Measurements from ENCODE around the gene CHD8.
A peak's percentile ranks its signal among the peaks of the same experiment; 100 is the strongest.
"Not testable (repeated sequence)": the region's sequence is repeated elsewhere in the genome, so short reads cannot be mapped to it uniquely, and the experiment has no call there.

CHD8 gene

GRCh38 chr14:21431126-21431525, 24.8 kb downstream of the CHD8 start:
- no peak for DNase-seq

- DNase-seq: peak; percentile 86
Observed at GRCh38 chr14:21428930-21429329, 27.0 kb downstream of the CHD8 start.

- no peak for DNase-seq
Observed at GRCh38 chr14:21426692-21427091, 29.2 kb downstream of the CHD8 start.

DNA sequence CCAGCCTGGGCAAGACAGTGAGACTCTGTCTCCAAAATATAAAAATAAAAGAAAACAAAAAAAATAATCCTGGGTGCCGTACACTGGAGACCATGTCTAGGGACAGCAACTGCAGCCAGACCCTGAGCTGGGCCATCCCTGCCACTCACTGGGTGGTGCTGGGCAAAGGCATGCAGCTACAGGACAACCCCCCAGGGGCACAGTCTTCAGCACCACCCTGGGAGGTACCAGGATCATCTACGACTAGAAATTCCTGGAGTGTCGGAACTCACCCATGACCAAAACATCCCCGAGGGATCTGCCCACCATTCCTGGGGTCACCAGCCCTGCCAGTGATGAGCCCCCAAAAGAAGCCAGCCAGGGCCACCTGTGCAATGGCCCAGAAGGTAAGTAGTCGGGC, 36.4 kb downstream of the CHD8 start:
- DNase-seq: no peak

GRCh38 chr14:21415329-21415728, 40.6 kb downstream of the CHD8 start:
- DNase-seq: no peak

DNA sequence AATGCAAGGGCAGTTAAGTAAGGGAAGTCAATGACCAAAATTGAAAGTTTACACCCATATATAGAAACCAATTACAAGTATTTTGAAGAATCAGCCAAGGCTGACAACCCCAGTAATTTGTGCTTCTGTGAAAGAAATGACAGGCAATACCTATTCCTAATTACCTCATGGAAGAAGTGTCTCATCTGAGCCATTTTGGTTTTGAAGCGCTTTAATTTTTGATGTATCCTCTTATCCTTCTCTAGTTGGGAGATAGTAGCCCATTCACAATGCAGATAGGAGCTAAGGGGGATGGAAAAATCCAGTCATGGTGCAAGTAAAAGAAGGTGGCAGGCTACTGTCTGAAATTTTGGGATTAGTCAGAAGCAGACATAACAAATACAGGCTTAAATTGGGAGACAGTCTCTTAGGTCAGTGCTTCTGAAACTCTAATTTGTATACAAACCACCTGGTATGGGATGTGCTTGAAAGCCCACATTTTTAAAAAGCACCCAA, 41.7 kb downstream of the CHD8 start:
- DNase-seq: no peak

DNA sequence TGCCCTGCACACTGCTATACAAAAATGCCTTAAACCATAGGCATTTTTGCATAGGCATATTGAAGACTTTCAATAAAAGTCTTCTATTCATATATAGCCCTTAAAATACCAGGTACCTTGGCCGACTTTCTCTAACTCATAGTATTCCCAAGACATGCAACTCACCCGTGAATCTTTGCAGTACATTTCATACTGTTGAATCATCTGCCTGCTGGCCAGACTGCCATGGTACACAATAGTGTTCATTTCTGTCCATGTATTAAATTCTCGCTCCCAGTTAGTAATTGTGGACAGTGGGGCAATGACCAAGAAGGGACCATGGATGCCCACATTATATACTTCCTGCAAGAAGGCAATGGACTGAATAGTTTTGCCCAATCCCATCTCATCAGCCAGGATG, 47.8 kb downstream of the CHD8 start:
- DNase-seq: no peak

DNA sequence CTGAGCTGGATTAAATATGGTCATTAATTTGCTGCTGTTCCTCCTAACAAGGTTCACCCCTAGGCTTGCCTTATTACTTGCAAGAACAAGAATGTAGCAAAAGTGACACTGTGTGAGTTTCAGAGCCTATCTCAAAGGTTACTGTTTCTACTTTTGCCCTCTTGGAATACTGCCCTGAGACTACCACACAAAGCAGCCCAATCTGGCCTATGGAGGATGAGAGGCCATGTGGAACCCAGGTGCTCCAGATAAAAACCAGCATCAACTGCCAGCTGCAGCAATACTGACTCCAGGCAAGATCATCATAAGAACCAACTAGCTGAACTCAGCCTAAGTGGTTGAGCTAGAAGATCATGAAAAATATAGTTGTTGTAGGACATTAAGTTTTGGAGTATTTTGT, 49.7 kb downstream of the CHD8 start:
- no peak for DNase-seq

GRCh38 chr14:21405097-21405496, 50.8 kb downstream of the CHD8 start:
- no peak for DNase-seq

DNA sequence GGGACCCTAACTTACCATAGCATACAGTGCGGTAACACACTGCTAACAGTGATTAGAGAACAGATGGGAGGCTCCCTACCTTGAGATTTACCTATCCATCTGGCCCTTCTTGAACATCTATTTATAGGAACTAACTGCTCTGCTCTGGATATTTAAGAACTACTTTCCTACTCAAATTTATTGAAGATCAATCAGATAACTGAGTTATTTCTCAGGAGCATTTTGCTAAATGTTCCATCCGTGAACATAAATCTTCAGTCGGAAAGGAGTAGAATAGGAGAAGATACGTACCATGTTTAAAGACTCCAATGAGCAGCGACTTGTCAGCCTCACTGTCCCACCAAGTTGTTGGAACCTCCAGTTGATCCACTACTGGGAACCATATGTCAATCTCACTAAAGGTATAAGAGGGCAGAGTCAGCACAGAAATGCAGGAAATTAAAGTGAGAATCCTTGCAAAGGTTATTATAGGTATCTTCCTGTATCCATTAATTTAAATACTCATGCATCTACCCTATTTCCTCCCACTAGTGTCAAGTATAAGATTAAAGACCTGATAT, 56.5 kb downstream of the CHD8 start:
- DNase-seq: no peak

DNA sequence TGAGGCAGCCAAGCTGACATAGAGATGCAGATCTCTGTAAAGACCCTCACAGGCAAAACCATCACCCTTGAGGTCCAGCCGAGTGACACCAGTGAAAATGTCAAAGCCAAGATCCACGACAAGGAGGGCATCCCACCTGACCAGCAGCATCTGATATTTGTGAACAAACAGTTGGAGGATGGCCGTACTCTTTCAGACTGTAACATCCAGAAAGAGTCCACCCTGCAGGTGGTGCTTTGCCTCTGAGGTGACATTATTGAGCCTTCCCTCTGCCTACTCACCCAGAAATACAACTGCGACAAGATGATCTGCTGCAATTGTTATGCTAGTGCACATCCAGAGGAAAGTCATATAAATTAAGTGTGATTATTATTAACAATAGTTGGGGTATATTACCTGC, 57.0 kb downstream of the CHD8 start:
- no peak for DNase-seq

- no peak for DNase-seq
Observed at GRCh38 chr14:21395450-21395849, 60.5 kb downstream of the CHD8 start.

- DNase-seq: no peak
Observed at GRCh38 chr14:21385188-21385904, 70.6 kb downstream of the CHD8 start.

GRCh38 chr14:21384494-21384851, 71.5 kb downstream of the CHD8 start:
- DNase-seq: no peak

DNA sequence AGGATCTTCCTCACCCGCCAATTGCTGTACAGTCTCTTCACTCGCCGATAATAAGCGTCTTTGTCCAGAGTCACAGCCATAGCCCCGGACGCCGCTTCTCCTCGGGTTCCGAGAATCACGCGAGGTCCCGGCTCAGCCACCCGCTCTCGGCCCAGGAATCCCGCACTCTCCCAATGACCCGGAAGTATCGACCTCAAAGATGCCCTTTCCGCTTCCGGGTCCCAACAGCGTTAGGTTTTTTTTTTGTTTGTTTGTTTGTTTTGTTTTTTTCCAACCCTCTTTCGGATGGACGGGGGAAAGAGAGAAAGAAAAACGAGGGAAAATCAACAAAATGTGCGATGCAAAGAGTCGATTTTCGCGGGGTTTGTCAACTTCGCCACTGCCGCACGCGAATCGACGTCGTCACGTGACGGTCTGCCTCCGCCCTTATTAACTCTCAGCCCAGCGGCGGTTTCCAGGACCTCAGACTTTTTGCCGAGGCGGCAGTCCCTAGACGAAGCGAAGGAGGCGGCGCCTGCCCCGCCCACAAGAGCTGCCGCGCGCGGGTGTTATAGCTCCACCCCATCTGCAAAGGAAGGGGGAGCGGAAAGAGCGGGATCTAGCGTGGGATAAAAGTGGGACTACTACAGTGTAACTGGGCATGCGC, 72.0 kb downstream of the CHD8 start, which contains the start of gene SUPT16H:
Gene SUPT16H, minus strand, starts transcription at position 172 of the 646 bp plus-strand sequence. Its CDS starts 92 bp downstream, at position 80.
- peak; percentile 98 for DNase-seq

DNA sequence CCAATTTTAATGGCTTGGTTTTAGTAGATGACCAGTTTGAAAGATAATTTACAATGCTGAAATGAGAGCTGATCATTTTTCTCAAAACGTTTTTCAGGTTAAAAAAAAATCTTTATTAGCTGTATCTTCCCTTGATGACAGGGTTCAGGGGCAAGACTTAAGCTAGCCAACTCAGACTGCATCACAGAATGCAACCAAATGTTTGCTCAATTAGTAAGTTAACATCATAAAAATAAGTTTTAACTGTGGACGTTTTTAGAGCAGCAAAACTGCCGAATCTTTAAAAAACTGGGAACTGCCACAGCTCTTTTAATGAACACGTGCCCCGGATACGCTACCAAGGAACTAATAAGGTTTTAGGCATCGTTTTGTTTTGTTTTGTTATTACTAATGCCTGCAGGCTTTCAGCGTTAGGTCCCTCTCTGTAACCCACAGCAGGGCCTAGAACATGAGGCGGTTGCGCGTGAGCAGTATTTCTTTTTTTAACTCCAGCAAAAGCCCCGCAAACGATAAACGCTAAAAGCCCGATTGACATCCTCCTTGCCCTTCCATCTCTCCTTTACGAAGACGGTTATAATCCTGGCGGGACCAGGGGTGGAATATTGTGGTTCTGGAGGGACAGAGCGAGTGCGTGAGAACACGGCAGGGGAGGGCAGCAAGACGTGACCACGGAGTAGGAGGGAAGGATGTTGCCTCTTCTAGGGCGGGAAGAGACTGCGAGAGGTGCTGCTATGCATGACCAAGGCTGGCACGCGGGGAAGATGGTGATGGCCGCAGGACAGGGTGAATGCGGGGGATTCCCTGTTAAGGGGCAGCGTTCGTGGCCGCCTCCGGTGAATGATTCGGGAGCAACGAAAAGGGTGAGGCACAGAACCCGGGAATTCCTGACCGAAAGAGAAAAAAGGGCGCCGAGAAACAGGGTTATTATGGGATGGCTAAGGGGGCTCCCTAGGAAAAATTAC, 72.8 kb downstream of the CHD8 start:
- DNase-seq: peak; percentile 50

- DNase-seq: no peak
Observed at GRCh38 chr14:21382095-21382494, 73.8 kb downstream of the CHD8 start.

GRCh38 chr14:21379338-21379737, 76.6 kb downstream of the CHD8 start:
- no peak for DNase-seq

DNA sequence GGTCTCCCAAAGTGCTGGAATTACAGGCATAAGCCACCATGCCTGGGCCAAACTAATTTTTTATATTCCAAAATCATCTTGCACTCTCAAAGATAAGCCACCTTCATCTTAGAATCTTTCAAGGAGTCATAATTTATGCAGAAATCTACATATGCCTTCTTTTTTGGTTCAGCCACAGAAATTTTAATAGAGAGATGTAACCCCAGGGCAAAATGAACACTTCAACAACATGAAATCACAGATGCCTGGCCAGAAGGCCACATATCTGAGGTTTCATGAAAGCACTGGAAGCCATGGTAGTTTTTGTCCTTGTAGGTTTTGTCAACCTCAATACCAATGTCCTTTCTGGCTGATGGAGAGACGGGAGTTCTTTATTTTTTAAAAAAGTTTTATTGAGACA, 81.9 kb downstream of the CHD8 start:
- DNase-seq: no peak

- DNase-seq: not testable (repeated sequence)
Observed at GRCh38 chr14:21372814-21373213, 83.1 kb downstream of the CHD8 start.

DNA sequence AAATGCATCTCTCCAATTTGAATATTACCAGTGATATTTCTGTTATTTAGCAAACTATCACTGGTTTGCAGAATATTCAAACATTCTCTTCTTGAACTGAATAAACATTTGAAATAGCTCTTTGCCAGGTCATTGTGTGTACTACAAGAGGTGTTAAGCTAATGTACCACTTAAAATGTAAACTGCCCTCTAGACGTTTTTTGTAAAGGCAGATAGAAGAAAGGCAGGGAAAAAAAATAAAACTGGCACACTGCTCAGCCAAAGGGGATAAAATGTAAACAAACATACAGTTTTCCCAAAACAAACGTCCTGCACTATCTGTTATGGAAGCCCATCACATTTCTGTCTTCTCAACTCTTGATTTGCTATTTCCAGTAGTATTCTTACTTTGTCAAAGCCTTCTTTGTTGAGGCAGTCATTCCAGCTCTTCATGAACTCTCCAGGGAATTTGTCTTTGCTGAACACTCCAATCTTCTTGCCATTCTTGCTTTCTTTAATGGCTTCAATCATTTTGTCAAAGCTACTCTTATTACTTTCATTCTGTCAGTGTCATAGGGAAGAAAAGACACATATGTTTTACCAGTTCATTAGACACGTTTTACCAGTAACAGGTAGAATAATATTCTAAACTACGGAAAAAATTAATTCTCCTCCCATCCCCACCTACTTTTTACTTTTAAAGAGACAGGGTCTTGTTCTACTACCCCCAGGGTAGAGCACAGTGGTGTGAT, 85.8 kb downstream of the CHD8 start:
- DNase-seq: no peak

DNA sequence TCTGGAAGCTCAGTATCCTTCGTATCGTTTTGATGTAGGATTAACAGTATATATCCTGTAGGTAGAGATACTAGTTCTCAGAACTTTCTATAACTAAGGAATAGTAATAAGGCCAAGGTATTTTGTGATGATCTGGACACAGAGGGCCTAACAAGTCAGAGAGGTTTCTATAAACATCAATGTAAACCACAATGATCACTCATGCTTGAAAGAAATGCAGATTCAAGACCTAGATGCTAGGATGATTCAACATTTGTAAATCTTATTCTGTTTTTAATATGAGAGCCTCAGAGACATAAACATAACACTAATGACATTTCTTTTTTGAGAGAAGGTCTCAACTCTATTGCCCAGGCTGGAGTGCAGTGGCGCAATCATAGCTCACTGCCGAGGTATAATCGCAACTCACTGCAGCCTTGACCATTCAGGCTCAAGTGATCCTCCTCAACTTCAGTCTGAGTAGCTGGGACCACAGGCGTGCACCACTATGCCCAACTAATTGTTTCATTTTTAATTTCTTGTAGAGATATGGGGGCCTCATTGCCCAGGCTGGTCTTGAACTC, 88.3 kb downstream of the CHD8 start:
- no peak for DNase-seq
